Right lobe of liver (tissue), 6 donors: ENCODE results near the gene PAFAH1B2. TPM values are rescaled to one million over a fixed set of nuclear protein-coding genes. Genes with fewer than 3 reads are reported as not detected.
"Not testable (repeated sequence)": the region's sequence is repeated elsewhere in the genome, so short reads cannot be mapped to it uniquely, and the experiment has no call there.

Source experiments
- ATAC-seq, 4 donors: fragments of 200-7000 bp; cut with Tn5 transposase; one replicate each; pipeline ENCODE4 v1.9.1; 2020; ENCODE audit warnings: mild to moderate bottlenecking in 4 of 4, moderate library complexity in 4 of 4
- DNase-seq, 3 donors: peaks; one replicate each; pipeline ENCODE4 v3.0.0-alpha.2; 2020
- H3K27ac ChIP-seq, 3 donors: fragments of 200-600 bp; one replicate each; pipeline ENCODE4 v1.8.0; 2022
- H3K27me3 ChIP-seq, 2 donors: fragments of 200-600 bp; one replicate each; pipeline ENCODE4 v1.8.0; 2022
- H3K36me3 ChIP-seq, 4 donors: fragments of 200-600 bp; sonication (generic) in 1 of 4; one replicate each; pipeline versions ENCODE4 v1.5.1 to v1.8.0; 2017 to 2022; ENCODE audit warnings: control low read depth in 1 of 4
- H3K4me1 ChIP-seq, 4 donors: fragments of 200-600 bp; sonication (generic) in 1 of 4; one replicate each; pipeline versions ENCODE4 v1.5.1 to v1.8.0; 2017 to 2022; ENCODE audit warnings: control low read depth in 1 of 4
- H3K4me3 ChIP-seq, 3 donors: fragments of 200-600 bp; one replicate each; pipeline ENCODE4 v1.8.0; 2022
- H3K9me3 ChIP-seq, 4 donors: fragments of 200-600 bp; sonication (generic) in 1 of 4; one replicate each; pipeline versions ENCODE4 v1.5.1 to v1.8.0; 2017 to 2022; ENCODE audit warnings: control low read depth in 1 of 4
- CTCF ChIP-seq, 4 donors: fragments of 200-600 bp in 3 of 4; fragments of 450-650 bp in 1 of 4; IDR thresholded peaks; one replicate each; pipeline versions ENCODE4 v1.5.1 to v1.8.0; 2016 to 2022; ENCODE audit warnings: antibody characterized with exemption in 4 of 4, mild to moderate bottlenecking in 2 of 4
- POLR2A ChIP-seq: fragments of 450-650 bp; IDR thresholded peaks from one replicate; pipeline ENCODE4 v1.6.1; 2017; ENCODE audit warnings: antibody characterized with exemption, mild to moderate bottlenecking
- WGBS: methylation state at CpG from one replicate; pipeline ENCODE4 v1.1.6; 2018; ENCODE audit warnings: low coverage, low lambda C conversion rate; ENCODE audit not compliant: insufficient coverage; ENCODE audit errors: missing lambda C conversion rate; 5-methylcytosine and 5-hydroxymethylcytosine counted together
- intact Hi-C, 2 donors: fragments of 100-400 bp; cut with DNase I; formaldehyde crosslinking; loops; one replicate each; pipeline versions ENCODE4 v1.11.2 to v1.14.1; 2022
- total RNA-seq, 6 experiments: library from RNA; depleted of rRNA in 2 of 6; stranded (reverse); fragments of >200 nt in 2 of 6; fragmentation: NEBNext Ultra II Directional in 3 of 6; extraction: Animal tissue kit (Norgen Biotek cat#: 25700) in 3 of 6; gene quantifications; one replicate each; pipeline versions ENCODE4 v1.1.0 to v1.2.4, GENCODE V29; 2016 to 2023
- donor health status: DM: no; HTN: yes; CAD: no.
- donor health status: DM: no; HTN: no; CAD: no.
- donor health status: DM: no; HTN: no; CAD: no.
- donor health status: DM: no; HTN: yes; CAD: no.
- donor health status: DM: no; HTN: yes; CAD: no.

Gene PAFAH1B2
- total RNA-seq, 6 experiments from 2014 or later, result 22.2 to 39.1 (median 29.3) TPM

DNA sequence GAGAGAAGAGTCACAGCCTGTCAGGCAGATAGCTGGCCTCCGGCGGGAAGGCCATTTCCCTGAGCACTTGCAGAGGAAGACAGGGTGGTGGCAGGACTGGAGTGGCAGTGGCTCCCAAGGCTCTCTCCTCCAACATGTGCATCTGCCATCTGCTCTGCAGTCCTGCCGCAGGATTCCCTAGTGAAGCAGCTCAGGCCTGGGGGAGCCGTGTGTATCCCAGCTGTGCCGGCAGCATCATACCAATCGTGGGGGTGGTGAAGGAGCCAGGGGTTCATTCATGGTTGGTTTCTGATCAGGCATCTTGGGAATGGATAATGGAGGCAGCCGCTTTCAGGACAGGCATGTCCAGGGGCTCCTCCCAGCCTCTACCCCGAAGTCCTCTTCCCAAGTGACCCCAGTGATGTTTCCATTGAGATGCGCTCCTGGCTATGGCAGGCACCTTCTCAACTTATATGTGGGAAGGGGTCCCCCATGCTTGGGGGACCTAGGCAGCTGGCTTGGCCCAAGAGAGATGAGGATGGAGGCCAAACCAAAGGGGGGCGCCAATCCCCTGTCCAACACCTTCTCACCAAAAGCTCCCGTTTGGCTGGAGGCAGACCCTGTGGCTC lies 61.2 kb downstream of the PAFAH1B2 start:
- Histone ChIP-seq H3K9me3 (no peaks in the 10 kb centered on the region), H3K36me3 (peaks cover 0 to 9% (median 1%) of the 10 kb centered on the region in 4 donors), H3K27me3 (no peaks in the 10 kb centered on the region), H3K4me1 (no peaks in the 10 kb centered on the region), H3K27ac (no peak overlapping the region), H3K4me3 (no peak overlapping the region)
- TF ChIP-seq POLR2A (no peak), CTCF (IDR thresholded peaks at IDR 0.05) (no peak)
- ATAC-seq, result no peak
- 72% methylated on average over 3 of the region's 11 CpGs for WGBS
- DNase-seq, result no peak
- intact Hi-C loops, result loop anchor here in 1 of 2 donors (5.0 kb wide), 1 partner anchor 73 kb away; no protein-coding TSS in a partner anchor

GRCh38 chr11:117206111-117206510 lies 62.0 kb downstream of the PAFAH1B2 start:
- not testable (repeated sequence) for H3K4me3 ChIP-seq, ATAC-seq, H3K27me3 ChIP-seq, H3K36me3 ChIP-seq, H3K4me1 ChIP-seq, DNase-seq, H3K9me3 ChIP-seq, H3K27ac ChIP-seq
- WGBS, result 57% methylated on average over 1 of the region's 8 CpGs
- intact Hi-C loops, result loop anchor here in 1 of 2 donors (5.0 kb wide), 1 partner anchor 74 kb away; no protein-coding TSS in a partner anchor

DNA sequence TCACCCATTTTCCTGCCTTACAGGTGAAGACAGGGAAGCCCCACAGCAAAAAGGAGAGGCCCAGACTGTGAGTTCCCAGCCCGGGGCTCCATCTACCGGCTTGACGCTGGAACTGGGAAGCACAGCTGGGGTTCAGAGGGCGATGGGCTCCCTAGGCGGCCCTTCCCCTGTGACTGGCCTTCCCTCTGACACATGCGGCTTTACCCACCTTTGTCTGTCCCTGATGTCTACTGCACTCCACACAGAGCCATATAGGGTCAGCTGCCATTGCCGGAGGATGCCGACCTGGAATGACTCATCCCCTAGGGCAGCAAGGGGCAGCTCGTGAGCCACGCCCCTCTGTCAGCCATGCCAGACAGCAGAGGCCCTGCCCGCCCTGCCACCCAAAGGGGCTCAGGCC lies 62.8 kb downstream of the PAFAH1B2 start:
- H3K9me3 ChIP-seq, H3K36me3 ChIP-seq, DNase-seq, H3K27me3 ChIP-seq, H3K27ac ChIP-seq, H3K4me3 ChIP-seq, H3K4me1 ChIP-seq: not testable (repeated sequence)
- intact Hi-C loops, result loop anchor here in 1 of 2 donors (5.0 kb wide), 1 partner anchor 75 kb away; no protein-coding TSS in a partner anchor
- WGBS, result no CpG with 5 or more reads among the region's 11 CpGs
- ATAC-seq, result peak; percentile 7 to 19 (median 16)

- intact Hi-C loops, result loop anchor here in 1 of 2 donors (5.0 kb wide), 1 partner anchor 75 kb away; no protein-coding TSS in a partner anchor
- not testable (repeated sequence) for ATAC-seq, H3K27me3 ChIP-seq, DNase-seq, H3K4me3 ChIP-seq, H3K27ac ChIP-seq, H3K36me3 ChIP-seq, H3K9me3 ChIP-seq, H3K4me1 ChIP-seq
- WGBS, result 86% methylated on average over 5 of the region's 5 CpGs
Observed at GRCh38 chr11:117207481-117207880, 63.4 kb downstream of the PAFAH1B2 start.

GRCh38 chr11:117208710-117209109 lies 64.6 kb downstream of the PAFAH1B2 start:
- H3K36me3 ChIP-seq, result peaks cover 0 to 17% (median 6%) of the 10 kb centered on the region in 4 donors
- H3K27me3 ChIP-seq, H3K27ac ChIP-seq, H3K4me1 ChIP-seq, H3K9me3 ChIP-seq, H3K4me3 ChIP-seq, ATAC-seq: not testable (repeated sequence)
- DNase-seq, result peak in 1 of 3 donors; percentile 54
- intact Hi-C loops, result loop anchor here in 1 of 2 donors (5.0 kb wide), 1 partner anchor 76 kb away; no protein-coding TSS in a partner anchor
- no CpG with 5 or more reads among the region's 13 CpGs for WGBS

DNA sequence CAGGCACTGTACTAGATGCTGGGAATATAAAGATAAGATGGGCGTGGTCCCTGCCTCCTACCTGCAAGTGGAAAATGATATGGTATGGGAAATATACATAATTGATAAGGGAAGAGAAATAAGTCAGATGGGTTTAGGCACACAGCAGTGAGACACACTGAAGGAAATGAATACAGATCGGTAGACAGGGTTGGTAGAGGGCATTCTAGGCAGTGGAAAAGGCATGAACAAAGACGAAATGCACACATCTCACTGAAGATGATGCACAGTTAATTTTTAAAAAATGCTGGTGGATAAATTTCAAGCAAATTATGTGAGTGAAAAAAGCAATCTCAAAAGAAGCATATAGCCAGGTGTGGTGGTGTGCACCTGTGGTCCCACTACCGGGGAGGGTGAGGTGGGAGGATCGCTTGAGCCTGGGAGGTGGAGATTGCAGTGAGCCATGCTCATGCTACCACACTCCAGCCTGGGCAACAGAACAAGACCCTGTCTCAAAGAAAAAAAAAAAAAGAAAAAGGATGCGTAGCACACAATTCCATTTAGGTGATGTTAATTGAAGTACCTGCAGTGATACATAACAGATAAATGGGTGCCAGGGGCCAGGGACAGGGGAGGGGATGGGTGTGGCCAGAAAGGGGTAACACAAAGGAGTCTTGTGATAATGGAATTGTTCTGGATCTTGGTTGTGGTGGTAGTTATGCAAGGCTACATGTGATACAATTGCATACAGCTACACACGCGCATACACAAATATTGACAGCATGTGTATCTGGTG lies 65.5 kb downstream of the PAFAH1B2 start:
- WGBS, result 84% methylated on average over 7 of the region's 8 CpGs
- ATAC-seq, H3K27me3 ChIP-seq, H3K27ac ChIP-seq, H3K4me1 ChIP-seq, H3K4me3 ChIP-seq, H3K9me3 ChIP-seq: not testable (repeated sequence)
- DNase-seq, result peak in 1 of 3 donors; percentile 47
- intact Hi-C loops, result loop anchor here in 1 of 2 donors (5.0 kb wide), 1 partner anchor 77 kb away; no protein-coding TSS in a partner anchor
- peaks cover 0 to 16% (median 9%) of the 10 kb centered on the region in 4 donors for H3K36me3 ChIP-seq

DNA sequence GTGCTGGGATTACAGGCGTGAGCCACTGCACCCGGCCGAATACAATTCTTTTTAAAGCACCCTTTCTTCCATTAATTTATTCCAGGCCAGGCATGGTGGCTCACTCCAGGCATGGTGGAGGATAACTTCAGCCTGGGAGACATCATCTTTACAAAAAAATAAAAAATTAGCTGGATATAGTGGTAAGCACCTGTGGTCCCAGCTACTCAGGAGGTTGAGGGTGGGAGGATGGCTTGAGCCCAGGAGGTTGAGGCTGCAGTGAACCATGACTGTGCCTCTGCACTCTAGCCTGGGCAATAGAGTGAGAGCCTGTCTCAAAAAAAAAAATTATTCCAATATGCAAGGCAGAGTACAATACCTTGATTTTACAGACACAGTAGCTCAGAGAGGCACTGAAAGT lies 66.5 kb downstream of the PAFAH1B2 start:
- Histone ChIP-seq H3K9me3 (no peaks in the 10 kb centered on the region), H3K27me3 (no peaks in the 10 kb centered on the region), H3K27ac (no peak overlapping the region), H3K36me3 (peaks cover 0 to 22% (median 10%) of the 10 kb centered on the region in 4 donors), H3K4me3 (no peak overlapping the region), H3K4me1 (no peaks in the 10 kb centered on the region)
- WGBS, result 94% methylated on average over 3 of the region's 3 CpGs
- DNase-seq, result peak in 1 of 3 donors; percentile 0
- intact Hi-C loops, result no loop called here
- no peak for TF ChIP-seq POLR2A
- no peak for TF ChIP-seq CTCF (IDR thresholded peaks at IDR 0.05)
- ATAC-seq, result no peak
